NB4 (cell line): Measurements from ENCODE around the gene PRELID2.
"Not testable (repeated sequence)": the region's sequence is repeated elsewhere in the genome, so short reads cannot be mapped to it uniquely, and the experiment has no call there.

Experiments used
- DNase-seq: peaks from one replicate; pipeline ENCODE4 v3.0.0; 2010; ENCODE audit warnings: low read depth
- H3K4me3 ChIP-seq: one replicate; pipeline ENCODE4 v1.5.1; 2011; ENCODE audit warnings: mild to moderate bottlenecking, low read depth, low read length, moderate library complexity
- CTCF ChIP-seq: IDR thresholded peaks from one replicate; pipeline ENCODE4 v1.5.1; 2012; ENCODE audit warnings: low read depth, low read length
- MAX ChIP-seq: IDR thresholded peaks from 2 replicates; pipeline ENCODE4 v1.6.1; 2011; ENCODE audit warnings: low read depth, low read length
- MYC ChIP-seq: IDR thresholded peaks from 2 replicates; pipeline ENCODE4 v1.6.1; 2011; ENCODE audit warnings: low read depth, low read length
- POLR2A ChIP-seq: IDR thresholded peaks from 2 replicates; pipeline ENCODE4 v1.6.1; 2011; ENCODE audit warnings: mild to moderate bottlenecking; ENCODE audit not compliant: insufficient read length; ENCODE audit errors: extremely low read depth

Gene PRELID2

GRCh38 chr5:145750199-145750598 lies 84.9 kb downstream of the PRELID2 start:
- no peak for TF ChIP-seq POLR2A
- DNase-seq, result no peak
- no peak overlapping the region for H3K4me3 ChIP-seq

- TF ChIP-seq MYC (no peak), MAX (no peak), POLR2A (no peak), CTCF (no peak)
- no peak overlapping the region for H3K4me3 ChIP-seq
- no peak for DNase-seq
These were observed 91.6 kb downstream of the PRELID2 start for GRCh38 chr5:145743396-145744061.

- DNase-seq, result no peak
- TF ChIP-seq POLR2A (no peak), MYC (no peak), MAX (no peak), CTCF (no peak)
- H3K4me3 ChIP-seq, result no peak overlapping the region
These were observed 95.3 kb downstream of the PRELID2 start for GRCh38 chr5:145739843-145740242.

DNA sequence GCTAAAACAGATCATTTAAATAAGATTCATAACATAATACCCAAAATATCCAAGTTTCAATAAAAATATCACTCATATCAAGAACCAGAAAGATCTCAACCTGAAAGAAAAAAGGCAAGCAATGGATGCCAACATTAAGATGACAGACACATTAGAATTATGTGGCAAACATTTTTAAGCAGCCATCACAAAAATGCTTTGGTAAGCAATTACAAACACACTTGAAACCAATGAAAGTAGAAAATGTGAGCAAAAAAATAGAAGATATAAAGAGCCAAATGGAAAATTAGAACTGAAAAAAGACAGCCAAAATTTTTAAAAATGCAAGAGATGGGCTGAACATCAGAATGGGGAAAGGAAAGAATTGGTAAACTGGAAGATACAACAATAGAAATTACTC lies 96.9 kb downstream of the PRELID2 start:
- no peak for TF ChIP-seq POLR2A
- no peak for TF ChIP-seq MAX
- no peak for TF ChIP-seq CTCF
- no peak for TF ChIP-seq MYC
- no peak overlapping the region for H3K4me3 ChIP-seq
- no peak for DNase-seq

- TF ChIP-seq MYC (no peak), POLR2A (no peak), CTCF (no peak), MAX (no peak)
- DNase-seq, result no peak
- H3K4me3 ChIP-seq, result no peak overlapping the region
These were observed 97.6 kb downstream of the PRELID2 start for GRCh38 chr5:145737578-145737977.

GRCh38 chr5:145729956-145730355 lies 105.2 kb downstream of the PRELID2 start:
- not testable (repeated sequence) for DNase-seq, H3K4me3 ChIP-seq

GRCh38 chr5:145723516-145723915 lies 111.6 kb downstream of the PRELID2 start:
- no peak overlapping the region for H3K4me3 ChIP-seq
- TF ChIP-seq MYC, result no peak
- TF ChIP-seq POLR2A, result no peak
- TF ChIP-seq CTCF, result no peak
- no peak for TF ChIP-seq MAX
- DNase-seq, result no peak
